GM18511 (cell line): ENCODE data around the gene UBXN11.
A peak's percentile ranks its signal among the peaks of the same experiment; 100 is the strongest.

Experiments
- ATAC-seq: cut with Tn5 transposase; IDR thresholded peaks from one replicate; pipeline ENCODE4 v1.9.1; 2021; ENCODE audit warnings: mild to moderate bottlenecking, moderate library complexity; ENCODE audit not compliant: unreplicated experiment

The UBXN11 gene

GRCh38 chr1:26306290-26307229 is at the start of gene UBXN11:
Gene UBXN11 (minus strand): TSS chr1:26306636. CDS start chr1:26302883, 3,753 bp downstream.
- ATAC-seq = peak; percentile 99

- no peak for ATAC-seq
Observed at GRCh38 chr1:26356106-26356505, 49.7 kb upstream of the UBXN11 start.

GRCh38 chr1:26354972-26355371 is 48.5 kb upstream of the UBXN11 start:
- no peak for ATAC-seq

- no peak for ATAC-seq
Observed at GRCh38 chr1:26353976-26354820, 47.8 kb upstream of the UBXN11 start, which contains the start of gene CRYBG2. Gene CRYBG2 (minus strand): TSS chr1:26354130. CDS start chr1:26346657, 7,473 bp downstream.

GRCh38 chr1:26353210-26353859 is 46.9 kb upstream of the UBXN11 start:
- ATAC-seq = no peak

GRCh38 chr1:26352338-26352679 is 45.9 kb upstream of the UBXN11 start:
- no peak for ATAC-seq

- no peak for ATAC-seq
Observed at GRCh38 chr1:26351590-26352337, 45.3 kb upstream of the UBXN11 start.

- ATAC-seq = no peak
Observed at GRCh38 chr1:26350701-26351589, 44.5 kb upstream of the UBXN11 start.

- no peak for ATAC-seq
Observed at GRCh38 chr1:26350343-26350700, 43.9 kb upstream of the UBXN11 start.

GRCh38 chr1:26349877-26350244 is 43.4 kb upstream of the UBXN11 start:
- ATAC-seq = no peak

GRCh38 chr1:26349188-26349876 is 42.9 kb upstream of the UBXN11 start:
- no peak for ATAC-seq

- no peak for ATAC-seq
Observed at GRCh38 chr1:26346274-26347033, 40.0 kb upstream of the UBXN11 start.

- ATAC-seq = no peak
Observed at GRCh38 chr1:26345718-26346117, 39.3 kb upstream of the UBXN11 start.

GRCh38 chr1:26344147-26344920 is 37.9 kb upstream of the UBXN11 start:
- ATAC-seq = no peak

- no peak for ATAC-seq
Observed at GRCh38 chr1:26340047-26340481, 33.6 kb upstream of the UBXN11 start.

- no peak for ATAC-seq
Observed at GRCh38 chr1:26338670-26339069, 32.2 kb upstream of the UBXN11 start.

GRCh38 chr1:26337625-26338024 is 31.2 kb upstream of the UBXN11 start:
- no peak for ATAC-seq

- ATAC-seq = no peak
Observed at GRCh38 chr1:26337206-26337535, 30.7 kb upstream of the UBXN11 start.
